ENCODE data around the gene ITM2B.

GRCh38 chr13:48315969-48316650 lies 83.1 kb downstream of the ITM2B start:
- TF ChIP-seq CTCF (IDR thresholded peaks at IDR 0.05; ENCODE audit: low read depth, low read length) (no peak), POLR2A (IDR thresholded peaks at IDR 0.05; ENCODE audit: extremely low read depth, insufficient read length) (no peak)

Data from NB4 (cell line).